ENCODE data around the gene GABRG3.

- TF ChIP-seq CTCF (IDR thresholded peaks at IDR 0.05; ENCODE audit: insufficient read depth, low read length) (no peak), POLR2AphosphoS5 (IDR thresholded peaks at IDR 0.05; ENCODE audit: low read depth) (no peak), GABPA (IDR thresholded peaks at IDR 0.05; ENCODE audit: low read depth) (no peak), SPI1 (IDR thresholded peaks at IDR 0.05; ENCODE audit: borderline replicate concordance, low read depth) (no peak)
- TF ChIP-seq, protein P1, sequence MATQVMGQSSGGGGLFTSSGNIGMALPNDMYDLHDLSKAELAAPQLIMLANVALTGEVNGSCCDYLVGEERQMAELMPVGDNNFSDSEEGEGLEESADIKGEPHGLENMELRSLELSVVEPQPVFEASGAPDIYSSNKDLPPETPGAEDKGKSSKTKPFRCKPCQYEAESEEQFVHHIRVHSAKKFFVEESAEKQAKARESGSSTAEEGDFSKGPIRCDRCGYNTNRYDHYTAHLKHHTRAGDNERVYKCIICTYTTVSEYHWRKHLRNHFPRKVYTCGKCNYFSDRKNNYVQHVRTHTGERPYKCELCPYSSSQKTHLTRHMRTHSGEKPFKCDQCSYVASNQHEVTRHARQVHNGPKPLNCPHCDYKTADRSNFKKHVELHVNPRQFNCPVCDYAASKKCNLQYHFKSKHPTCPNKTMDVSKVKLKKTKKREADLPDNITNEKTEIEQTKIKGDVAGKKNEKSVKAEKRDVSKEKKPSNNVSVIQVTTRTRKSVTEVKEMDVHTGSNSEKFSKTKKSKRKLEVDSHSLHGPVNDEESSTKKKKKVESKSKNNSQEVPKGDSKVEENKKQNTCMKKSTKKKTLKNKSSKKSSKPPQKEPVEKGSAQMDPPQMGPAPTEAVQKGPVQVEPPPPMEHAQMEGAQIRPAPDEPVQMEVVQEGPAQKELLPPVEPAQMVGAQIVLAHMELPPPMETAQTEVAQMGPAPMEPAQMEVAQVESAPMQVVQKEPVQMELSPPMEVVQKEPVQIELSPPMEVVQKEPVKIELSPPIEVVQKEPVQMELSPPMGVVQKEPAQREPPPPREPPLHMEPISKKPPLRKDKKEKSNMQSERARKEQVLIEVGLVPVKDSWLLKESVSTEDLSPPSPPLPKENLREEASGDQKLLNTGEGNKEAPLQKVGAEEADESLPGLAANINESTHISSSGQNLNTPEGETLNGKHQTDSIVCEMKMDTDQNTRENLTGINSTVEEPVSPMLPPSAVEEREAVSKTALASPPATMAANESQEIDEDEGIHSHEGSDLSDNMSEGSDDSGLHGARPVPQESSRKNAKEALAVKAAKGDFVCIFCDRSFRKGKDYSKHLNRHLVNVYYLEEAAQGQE (IDR thresholded peaks at IDR 0.05; ENCODE audit: insufficient replicate concordance, low read depth): no peak
Observed at GRCh38 chr15:27457766-27458165, 486.8 kb downstream of the GABRG3 start.

Measured in HL-60 (cell line).